Stimulated activated CD8-positive, alpha-beta memory T cell treated with anti-CD3 and anti-CD28 coated beads, Interleukin-4, amount 100 ng/mL, for 48 hours (primary cell): ENCODE results near the gene GCK.
"Not testable (repeated sequence)": the region's sequence is repeated elsewhere in the genome, so short reads cannot be mapped to it uniquely, and the experiment has no call there.

Experiments used
- DNase-seq: peaks from one replicate; pipeline ENCODE4 v3.0.0-alpha.2; 2020

Gene GCK

GRCh38 chr7:44176486-44176885, 12.8 kb downstream of the GCK start:
- no peak for DNase-seq

GRCh38 chr7:44175730-44176129, 13.5 kb downstream of the GCK start:
- DNase-seq, result no peak

- not testable (repeated sequence) for DNase-seq
Measured at GRCh38 chr7:44174694-44174948, 14.6 kb downstream of the GCK start.

- no peak for DNase-seq
Measured at GRCh38 chr7:44173911-44174693, 15.1 kb downstream of the GCK start.

- no peak for DNase-seq
Measured at GRCh38 chr7:44172803-44173424, 16.3 kb downstream of the GCK start.

- DNase-seq, result no peak
Measured at GRCh38 chr7:44172352-44172751, 16.9 kb downstream of the GCK start.

GRCh38 chr7:44171901-44172300, 17.3 kb downstream of the GCK start:
- DNase-seq, result not testable (repeated sequence)

GRCh38 chr7:44167920-44168319, 21.3 kb downstream of the GCK start:
- DNase-seq, result no peak

GRCh38 chr7:44163591-44163990, 25.6 kb downstream of the GCK start:
- no peak for DNase-seq

GRCh38 chr7:44162785-44163395, 26.3 kb downstream of the GCK start:
- DNase-seq, result no peak

- no peak for DNase-seq
Measured at GRCh38 chr7:44162179-44162578, 27.1 kb downstream of the GCK start.

- no peak for DNase-seq
Measured at GRCh38 chr7:44161371-44161770, 27.9 kb downstream of the GCK start.

- no peak for DNase-seq
Measured at GRCh38 chr7:44159824-44160630, 29.2 kb downstream of the GCK start.

- DNase-seq, result no peak
Measured at GRCh38 chr7:44158873-44159631, 30.2 kb downstream of the GCK start.

- no peak for DNase-seq
Measured at GRCh38 chr7:44158096-44158872, 31.0 kb downstream of the GCK start.

GRCh38 chr7:44157116-44158080, 31.8 kb downstream of the GCK start:
- DNase-seq, result no peak

GRCh38 chr7:44156453-44157010, 32.7 kb downstream of the GCK start:
- DNase-seq, result no peak

- DNase-seq, result no peak
Measured at GRCh38 chr7:44155191-44156185, 33.8 kb downstream of the GCK start.

- DNase-seq, result no peak
Measured at GRCh38 chr7:44154703-44155102, 34.5 kb downstream of the GCK start.
